HuH-7.5 (cell line): ENCODE measurements around the gene WDR75.
"Not testable (repeated sequence)": the region's sequence is repeated elsewhere in the genome, so short reads cannot be mapped to it uniquely, and the experiment has no call there.

Experiments
- DNase-seq: peaks from one replicate; pipeline ENCODE4 v3.0.0; 2011; ENCODE audit warnings: low spot score

Gene WDR75

GRCh38 chr2:189440947-189441708 lies at the start of gene WDR75:
TSS of gene WDR75 (plus strand) at chr2:189441474. CDS start at chr2:189441493, 19 bp downstream.
- DNase-seq, result peak; percentile 51

GRCh38 chr2:189393440-189394111 lies 47.7 kb upstream of the WDR75 start:
- no peak for DNase-seq

GRCh38 chr2:189394525-189394924 lies 46.7 kb upstream of the WDR75 start:
- DNase-seq, result no peak

GRCh38 chr2:189402932-189403331 lies 38.3 kb upstream of the WDR75 start:
- no peak for DNase-seq

- no peak for DNase-seq
These were observed 34.6 kb upstream of the WDR75 start for GRCh38 chr2:189406586-189407233.

- no peak for DNase-seq
These were observed 33.7 kb upstream of the WDR75 start for GRCh38 chr2:189407281-189408209.

- DNase-seq, result no peak
These were observed 33.0 kb upstream of the WDR75 start for GRCh38 chr2:189408294-189408693.

GRCh38 chr2:189409131-189409530 lies 32.1 kb upstream of the WDR75 start:
- DNase-seq, result no peak

- no peak for DNase-seq
These were observed 31.6 kb upstream of the WDR75 start for GRCh38 chr2:189409647-189410046.

GRCh38 chr2:189411860-189412259 lies 29.4 kb upstream of the WDR75 start:
- DNase-seq, result no peak

- no peak for DNase-seq
These were observed 28.8 kb upstream of the WDR75 start for GRCh38 chr2:189412330-189412953.

- no peak for DNase-seq
These were observed 28.0 kb upstream of the WDR75 start for GRCh38 chr2:189413249-189413648.

GRCh38 chr2:189421644-189422043 lies 19.6 kb upstream of the WDR75 start:
- no peak for DNase-seq

GRCh38 chr2:189424961-189425360 lies 16.3 kb upstream of the WDR75 start:
- DNase-seq, result no peak

- no peak for DNase-seq
These were observed 15.6 kb upstream of the WDR75 start for GRCh38 chr2:189425676-189426075.

- DNase-seq, result no peak
These were observed 14.4 kb upstream of the WDR75 start for GRCh38 chr2:189426886-189427285.

- no peak for DNase-seq
These were observed 13.4 kb upstream of the WDR75 start for GRCh38 chr2:189427872-189428271.

GRCh38 chr2:189430448-189430847 lies 10.8 kb upstream of the WDR75 start:
- DNase-seq, result not testable (repeated sequence)

- not testable (repeated sequence) for DNase-seq
These were observed 5.5 kb upstream of the WDR75 start for GRCh38 chr2:189435803-189436202.

- no peak for DNase-seq
These were observed 3.3 kb upstream of the WDR75 start for GRCh38 chr2:189437926-189438325.

GRCh38 chr2:189439342-189439741 lies 1.9 kb upstream of the WDR75 start:
- DNase-seq, result no peak

- no peak for DNase-seq
These were observed 679 bp upstream of the WDR75 start for GRCh38 chr2:189440644-189440946.
